Spinal cord (tissue), 10 donors: ENCODE measurements around the gene RPS6KL1. TPM values are rescaled to one million over a fixed set of nuclear protein-coding genes. Genes with fewer than 3 reads are reported as not detected.

Source experiments
- DNase-seq, 6 donors: peaks; one replicate each; pipeline versions ENCODE4 v3.0.0 to v3.0.0-alpha.2; 2013 to 2015; ENCODE audit warnings: low spot score in 6 of 6, low read depth in 4 of 6
- H3K27ac ChIP-seq: one replicate; pipeline ENCODE4 v1.5.1; 2013; ENCODE audit warnings: low read depth, low read length, control low read depth
- H3K27me3 ChIP-seq: one replicate; pipeline ENCODE4 v1.6.1; 2013; ENCODE audit warnings: low read length; ENCODE audit not compliant: control insufficient read depth, insufficient read depth
- H3K36me3 ChIP-seq: one replicate; pipeline ENCODE4 v1.6.1; 2013; ENCODE audit warnings: low read length; ENCODE audit not compliant: control insufficient read depth, insufficient read depth
- H3K4me1 ChIP-seq: one replicate; pipeline ENCODE4 v1.6.1; 2013; ENCODE audit warnings: low read length; ENCODE audit not compliant: control insufficient read depth, insufficient read depth
- H3K4me3 ChIP-seq: one replicate; pipeline ENCODE4 v1.5.1; 2013; ENCODE audit warnings: low read depth, low read length, control low read depth
- H3K9me3 ChIP-seq: one replicate; pipeline ENCODE4 v1.6.1; 2013; ENCODE audit warnings: low read length; ENCODE audit not compliant: control insufficient read depth, insufficient read depth
- WGBS: methylation state at CpG from one replicate; pipeline ENCODE4 v1.1.5; 2013; ENCODE audit warnings: missing lambda C conversion rate; ENCODE audit not compliant: insufficient coverage; 5-methylcytosine and 5-hydroxymethylcytosine counted together
- polyA plus RNA-seq, 2 donors: library from polyadenylated mRNA; unstranded; fragments of 120-200 nt; gene quantifications; one replicate each; pipeline ENCODE4 v1.2.1, GENCODE V29; 2013; ENCODE audit not compliant: insufficient read length in 2 of 2
- total RNA-seq, 2 donors: library from RNA; depleted of rRNA in 1 of 2; stranded (reverse); fragments of 120-200 nt in 1 of 2; fragments of >200 nt in 1 of 2; gene quantifications; one replicate each; pipeline versions ENCODE4 v1.2.3 to v1.2.4, GENCODE V29; 2013 to 2014
- donor health status: healthy.

Gene RPS6KL1
- total and polyA plus RNA-seq, 4 donors = 15.9 to 69.1 (median 38.6) TPM

GRCh38 chr14:74863274-74863673, 59.8 kb downstream of the RPS6KL1 start:
- Histone ChIP-seq H3K27ac (no peak overlapping the region), H3K36me3 (no peaks in the 10 kb centered on the region), H3K4me3 (no peak overlapping the region), H3K27me3 (no peaks in the 10 kb centered on the region), H3K4me1 (no peaks in the 10 kb centered on the region), H3K9me3 (no peaks in the 10 kb centered on the region)
- DNase-seq = no peak
- 85% methylated on average over 9 of the region's 9 CpGs for WGBS

- no peaks in the 10 kb centered on the region for H3K36me3 ChIP-seq
- H3K4me3 ChIP-seq = no peak overlapping the region
- H3K9me3 ChIP-seq = no peaks in the 10 kb centered on the region
- H3K27me3 ChIP-seq = no peaks in the 10 kb centered on the region
- no peak for DNase-seq
- 83% methylated on average over 1 of the region's 3 CpGs for WGBS
- no peak overlapping the region for H3K27ac ChIP-seq
- no peaks in the 10 kb centered on the region for H3K4me1 ChIP-seq
Measured at GRCh38 chr14:74861734-74862090, 61.3 kb downstream of the RPS6KL1 start.

GRCh38 chr14:74860899-74861733, 61.9 kb downstream of the RPS6KL1 start:
- DNase-seq = peak; percentile 56 to 92 (median 75)
- no peaks in the 10 kb centered on the region for H3K4me1 ChIP-seq
- no peaks in the 10 kb centered on the region for H3K27me3 ChIP-seq
- no peak overlapping the region for H3K4me3 ChIP-seq
- no peaks in the 10 kb centered on the region for H3K36me3 ChIP-seq
- 24% methylated on average over 6 of the region's 7 CpGs for WGBS
- no peaks in the 10 kb centered on the region for H3K9me3 ChIP-seq
- H3K27ac ChIP-seq = no peak overlapping the region

GRCh38 chr14:74859757-74860552, 63.1 kb downstream of the RPS6KL1 start:
- no peak for DNase-seq

GRCh38 chr14:74858022-74858421, 65.0 kb downstream of the RPS6KL1 start:
- WGBS = no CpG with 5 or more reads among the region's 1 CpG
- H3K27ac ChIP-seq = no peak overlapping the region
- no peak for DNase-seq

More at GRCh38 chr14:74859757-74860552, 63.1 kb downstream of the RPS6KL1 start:
- Histone ChIP-seq H3K4me3 (no peak overlapping the region), H3K9me3 (no peaks in the 10 kb centered on the region), H3K27ac (no peak overlapping the region), H3K27me3 (no peaks in the 10 kb centered on the region), H3K36me3 (no peaks in the 10 kb centered on the region), H3K4me1 (no peaks in the 10 kb centered on the region)
- WGBS = 73% methylated on average over 2 of the region's 10 CpGs

GRCh38 chr14:74856366-74856765, 66.7 kb downstream of the RPS6KL1 start:
- no peak overlapping the region for H3K27ac ChIP-seq
- DNase-seq = no peak
- no peaks in the 10 kb centered on the region for H3K4me1 ChIP-seq
- H3K36me3 ChIP-seq = no peaks in the 10 kb centered on the region
- no peaks in the 10 kb centered on the region for H3K27me3 ChIP-seq
- no peak overlapping the region for H3K4me3 ChIP-seq
- H3K9me3 ChIP-seq = no peaks in the 10 kb centered on the region
- WGBS = 100% methylated on average over 1 of the region's 1 CpG

More at GRCh38 chr14:74858022-74858421, 65.0 kb downstream of the RPS6KL1 start:
- no peak overlapping the region for H3K4me3 ChIP-seq
- H3K27me3 ChIP-seq = no peaks in the 10 kb centered on the region
- H3K4me1 ChIP-seq = no peaks in the 10 kb centered on the region
- H3K36me3 ChIP-seq = no peaks in the 10 kb centered on the region
- no peaks in the 10 kb centered on the region for H3K9me3 ChIP-seq

- WGBS = 83% methylated on average over 4 of the region's 4 CpGs
- DNase-seq = no peak
- H3K9me3 ChIP-seq = no peaks in the 10 kb centered on the region
- no peaks in the 10 kb centered on the region for H3K36me3 ChIP-seq
- H3K27me3 ChIP-seq = no peaks in the 10 kb centered on the region
- H3K4me1 ChIP-seq = no peaks in the 10 kb centered on the region
- no peak overlapping the region for H3K27ac ChIP-seq
- no peak overlapping the region for H3K4me3 ChIP-seq
Measured at GRCh38 chr14:74855945-74856344, 67.1 kb downstream of the RPS6KL1 start.

GRCh38 chr14:74855021-74855420, 68.0 kb downstream of the RPS6KL1 start:
- DNase-seq = no peak
- Histone ChIP-seq H3K4me1 (no peaks in the 10 kb centered on the region), H3K9me3 (no peaks in the 10 kb centered on the region), H3K36me3 (no peaks in the 10 kb centered on the region), H3K4me3 (no peak overlapping the region), H3K27ac (no peak overlapping the region), H3K27me3 (no peaks in the 10 kb centered on the region)
- 100% methylated on average over 5 of the region's 7 CpGs for WGBS
